ENCODE results near the gene CEP44.

CEP44 gene

DNA sequence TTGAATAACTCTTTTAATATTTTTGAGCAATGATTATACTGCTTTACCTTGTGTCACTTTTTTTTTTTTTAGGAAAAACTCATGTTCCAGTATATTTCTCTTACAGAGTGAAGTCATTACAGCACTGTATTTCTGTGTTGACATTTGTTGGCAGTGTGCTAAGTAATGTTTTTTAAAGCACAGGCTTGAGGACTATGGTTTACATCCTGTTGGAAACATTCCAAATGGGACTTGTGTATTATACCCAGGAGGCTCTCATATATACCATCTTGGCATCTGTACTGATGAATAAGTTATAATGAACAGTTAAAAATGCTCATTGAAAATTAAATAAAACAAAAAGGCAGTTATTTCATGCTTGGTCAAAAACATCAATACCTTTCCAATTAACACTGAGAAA, 33.8 kb downstream of the CEP44 start:
- in situ Hi-C loops (cut with HindIII; ENCODE audit: low pct_ligation_motif_present, low sequenced_read_pairs): no loop called here
- TF ChIP-seq, protein P1, sequence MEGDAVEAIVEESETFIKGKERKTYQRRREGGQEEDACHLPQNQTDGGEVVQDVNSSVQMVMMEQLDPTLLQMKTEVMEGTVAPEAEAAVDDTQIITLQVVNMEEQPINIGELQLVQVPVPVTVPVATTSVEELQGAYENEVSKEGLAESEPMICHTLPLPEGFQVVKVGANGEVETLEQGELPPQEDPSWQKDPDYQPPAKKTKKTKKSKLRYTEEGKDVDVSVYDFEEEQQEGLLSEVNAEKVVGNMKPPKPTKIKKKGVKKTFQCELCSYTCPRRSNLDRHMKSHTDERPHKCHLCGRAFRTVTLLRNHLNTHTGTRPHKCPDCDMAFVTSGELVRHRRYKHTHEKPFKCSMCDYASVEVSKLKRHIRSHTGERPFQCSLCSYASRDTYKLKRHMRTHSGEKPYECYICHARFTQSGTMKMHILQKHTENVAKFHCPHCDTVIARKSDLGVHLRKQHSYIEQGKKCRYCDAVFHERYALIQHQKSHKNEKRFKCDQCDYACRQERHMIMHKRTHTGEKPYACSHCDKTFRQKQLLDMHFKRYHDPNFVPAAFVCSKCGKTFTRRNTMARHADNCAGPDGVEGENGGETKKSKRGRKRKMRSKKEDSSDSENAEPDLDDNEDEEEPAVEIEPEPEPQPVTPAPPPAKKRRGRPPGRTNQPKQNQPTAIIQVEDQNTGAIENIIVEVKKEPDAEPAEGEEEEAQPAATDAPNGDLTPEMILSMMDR (IDR thresholded peaks at IDR 0.05; ENCODE audit: low read depth, low read length, missing control alignments): no peak
- no peak for DNase-seq

DNA sequence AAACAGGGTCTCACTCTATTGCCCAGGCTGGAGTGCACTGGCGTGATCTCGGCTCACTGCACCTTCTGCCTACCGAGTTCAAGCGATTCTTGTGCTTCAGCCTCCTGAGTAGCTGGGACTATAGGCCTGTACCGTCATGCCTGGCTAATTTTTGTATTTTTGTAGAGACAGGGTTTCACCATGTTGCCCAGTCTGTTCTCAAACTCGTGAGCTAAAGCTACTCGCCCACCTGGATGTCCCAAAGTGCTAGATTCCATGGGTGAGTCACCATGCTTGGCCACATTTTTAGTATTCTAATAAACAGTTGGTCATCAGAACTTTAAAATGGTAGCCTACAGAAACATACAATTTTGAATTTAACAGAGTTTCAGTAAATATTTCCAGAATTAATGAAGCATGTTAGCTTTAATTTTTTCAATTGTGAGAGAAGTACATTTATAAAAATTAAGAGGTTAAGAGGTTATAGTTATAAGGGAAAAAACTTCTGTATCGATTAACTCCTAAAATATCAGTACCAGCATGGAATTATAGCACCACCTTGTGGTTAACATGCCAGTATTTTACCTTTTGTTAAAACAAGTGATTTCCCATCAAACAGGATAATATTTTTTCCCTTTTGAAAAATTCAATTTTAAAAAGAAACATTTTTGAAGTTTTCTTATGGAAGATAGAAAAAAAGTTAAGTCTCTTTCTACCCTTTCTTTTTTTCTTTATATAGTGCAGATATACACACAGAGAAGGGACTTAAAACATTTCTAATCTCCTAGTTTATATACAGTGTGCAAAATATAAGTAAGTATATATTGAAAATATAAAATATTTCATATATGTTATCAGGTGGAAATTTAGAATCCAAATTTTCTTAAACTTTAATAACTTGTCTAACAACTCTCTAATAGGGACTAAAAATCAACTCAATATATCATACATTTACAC, 35.4 kb downstream of the CEP44 start:
- Histone ChIP-seq H3K4me3 (ENCODE audit: low read depth, low read length) (no peak overlapping the region), H3K36me3 (replicated peaks) (no peaks in the 10 kb centered on the region), H3K27me3 (replicated peaks) (no peaks in the 10 kb centered on the region), H3K27ac (no peak overlapping the region)
- TF ChIP-seq, protein P1 (IDR thresholded peaks at IDR 0.05; ENCODE audit: low read depth, low read length, missing control alignments): peak; percentile 48
- in situ Hi-C loops (cut with HindIII; ENCODE audit: low pct_ligation_motif_present, low sequenced_read_pairs): no loop called here
- DNase-seq: no peak

More for the DNA sequence above, 33.8 kb downstream of the CEP44 start:
- no peak overlapping the region for H3K4me3 ChIP-seq (ENCODE audit: low read depth, low read length)
- no peaks in the 10 kb centered on the region for H3K36me3 ChIP-seq (replicated peaks)
- H3K27me3 ChIP-seq (replicated peaks): no peaks in the 10 kb centered on the region
- no peak overlapping the region for H3K27ac ChIP-seq

DNA sequence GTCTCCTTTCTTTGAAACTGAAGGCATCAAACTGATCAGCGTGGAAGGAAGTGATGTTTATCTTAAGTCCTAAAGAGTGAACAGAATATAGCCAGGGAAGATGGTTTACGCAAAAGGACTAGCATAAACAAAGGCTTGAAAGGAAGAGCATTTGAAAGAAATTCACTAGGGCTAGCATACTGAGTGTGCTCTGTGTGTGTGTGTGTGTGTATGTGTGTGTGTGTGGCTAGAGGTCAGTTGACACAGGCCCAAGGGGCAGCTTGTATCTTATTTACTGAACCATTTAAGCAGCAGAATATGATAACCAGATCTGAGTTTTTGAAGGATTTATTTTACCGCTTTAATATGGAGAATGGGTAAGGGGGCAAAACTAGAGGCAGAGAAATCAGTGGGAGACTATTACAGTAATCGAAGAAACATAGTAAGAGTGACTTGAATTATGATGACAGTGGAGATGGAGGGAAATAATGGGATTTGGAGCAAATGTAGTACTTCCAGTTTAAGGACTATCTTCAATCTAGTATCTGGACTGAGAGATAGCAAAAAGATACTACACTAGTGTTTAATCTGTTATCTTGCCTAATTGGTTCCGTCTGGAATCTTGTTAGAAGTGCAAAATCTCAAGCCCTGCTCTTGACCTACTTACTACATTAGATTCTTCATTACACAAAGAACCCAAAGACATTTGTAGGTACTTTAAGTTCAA, 36.9 kb downstream of the CEP44 start:
- no peak overlapping the region for H3K4me3 ChIP-seq (ENCODE audit: low read depth, low read length)
- H3K27ac ChIP-seq: no peak overlapping the region
- DNase-seq: no peak
- in situ Hi-C loops (cut with HindIII; ENCODE audit: low pct_ligation_motif_present, low sequenced_read_pairs): no loop called here
- TF ChIP-seq, protein P1 (IDR thresholded peaks at IDR 0.05; ENCODE audit: low read depth, low read length, missing control alignments): no peak
- no peaks in the 10 kb centered on the region for H3K27me3 ChIP-seq (replicated peaks)
- H3K36me3 ChIP-seq (replicated peaks): no peaks in the 10 kb centered on the region

DNA sequence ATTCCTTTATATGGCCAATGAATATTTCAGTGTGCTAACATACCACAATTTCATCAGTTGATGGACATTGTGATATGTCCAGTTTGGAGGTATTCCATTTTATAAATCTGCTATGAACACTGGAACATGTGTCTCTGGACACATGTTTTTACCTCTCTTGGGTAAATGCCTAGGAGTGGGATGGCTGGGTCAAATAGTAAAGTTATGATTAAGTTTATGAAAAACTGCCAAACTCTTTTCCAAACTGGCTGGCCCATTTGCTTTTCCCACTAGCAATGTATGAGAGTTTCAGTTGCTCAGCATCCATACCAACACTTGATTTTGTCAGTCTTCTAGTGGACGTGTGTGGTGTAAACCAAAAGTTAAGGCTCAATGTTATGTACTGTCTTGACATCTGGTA, 40.5 kb downstream of the CEP44 start:
- no peak overlapping the region for H3K4me3 ChIP-seq (ENCODE audit: low read depth, low read length)
- H3K36me3 ChIP-seq (replicated peaks): no peaks in the 10 kb centered on the region
- DNase-seq: no peak
- in situ Hi-C loops (cut with HindIII; ENCODE audit: low pct_ligation_motif_present, low sequenced_read_pairs): no loop called here
- H3K27ac ChIP-seq: peak overlapping the region; percentile 54
- no peaks in the 10 kb centered on the region for H3K27me3 ChIP-seq (replicated peaks)
- TF ChIP-seq, protein P1 (IDR thresholded peaks at IDR 0.05; ENCODE audit: low read depth, low read length, missing control alignments): no peak

DNA sequence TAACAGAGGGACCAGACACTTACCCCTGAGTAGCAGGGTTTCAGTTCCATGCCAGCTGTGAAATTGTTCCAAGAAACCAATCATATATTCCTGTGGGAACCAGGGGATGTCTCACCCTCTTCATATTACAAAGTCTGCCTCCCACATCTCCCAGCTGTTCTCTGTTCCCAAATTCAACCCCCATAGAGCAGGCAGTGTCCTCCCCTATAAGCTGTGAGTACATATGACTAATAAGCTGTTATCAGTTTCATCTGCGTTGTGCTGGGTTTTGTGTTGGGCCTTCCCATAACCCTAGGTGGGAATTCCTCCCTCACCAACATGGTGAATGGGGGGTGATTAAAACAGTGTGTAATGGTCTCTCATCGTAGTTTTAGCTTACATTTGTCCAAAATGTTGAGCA, 41.0 kb downstream of the CEP44 start:
- in situ Hi-C loops (cut with HindIII; ENCODE audit: low pct_ligation_motif_present, low sequenced_read_pairs): no loop called here
- Histone ChIP-seq H3K4me3 (ENCODE audit: low read depth, low read length) (no peak overlapping the region), H3K36me3 (replicated peaks) (no peaks in the 10 kb centered on the region), H3K27ac (peak overlapping the region; percentile 54), H3K27me3 (replicated peaks) (no peaks in the 10 kb centered on the region)
- DNase-seq: peak; percentile 82
- TF ChIP-seq, protein P1 (IDR thresholded peaks at IDR 0.05; ENCODE audit: low read depth, low read length, missing control alignments): no peak
